Measurements from ENCODE around the gene MRM3. TPM values are rescaled to one million over a fixed set of nuclear protein-coding genes. Genes with fewer than 3 reads are reported as not detected.

MRM3 gene
- total RNA-seq, 1 donor from 2014 or later = 3.7 TPM

DNA sequence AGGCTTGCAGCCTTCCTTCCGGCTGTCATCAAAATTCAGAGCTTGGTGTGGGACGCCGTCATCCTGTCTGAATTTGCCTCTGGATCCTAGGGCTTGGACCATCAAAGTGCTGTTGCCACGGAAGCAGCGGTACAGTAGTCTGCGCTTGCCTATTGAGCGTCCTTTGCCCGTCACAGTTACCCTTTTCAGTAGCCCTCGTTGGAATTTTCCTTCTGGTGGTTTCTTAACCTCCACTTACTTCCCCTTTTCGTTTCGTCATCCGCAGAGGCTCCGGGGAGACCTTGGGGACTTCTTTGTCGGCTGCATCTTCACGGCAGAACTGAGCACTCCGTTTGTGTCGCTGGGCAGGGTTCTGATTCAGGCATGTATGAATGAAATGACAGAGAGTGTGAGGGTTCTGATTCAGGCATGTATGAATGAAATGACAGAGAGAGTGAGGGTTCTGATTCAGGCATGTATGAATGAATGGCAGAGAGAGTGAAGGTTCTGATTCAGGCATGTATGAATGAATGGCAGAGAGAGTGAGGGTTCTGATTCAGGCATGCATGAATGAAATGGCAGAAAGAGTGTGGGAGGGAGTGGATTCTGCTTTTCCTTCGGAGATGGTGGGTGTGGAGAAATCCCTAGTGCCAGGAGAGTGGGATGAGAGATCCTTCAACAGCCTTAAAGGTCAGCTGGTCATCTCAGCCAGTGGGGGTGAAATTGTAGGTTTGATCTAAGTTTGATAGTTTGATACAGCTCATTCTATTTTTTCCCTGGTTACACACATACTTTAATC, 41.7 kb upstream of the MRM3 start:
- Histone ChIP-seq H3K4me1 (no peaks in the 10 kb centered on the region), H3K4me3 (no peak overlapping the region), H3K27ac (no peak overlapping the region), H3K36me3 (peaks cover 0 to 45% of the 10 kb centered on the region in 2 donors), H3K9me3 (no peaks in the 10 kb centered on the region), H3K27me3 (no peaks in the 10 kb centered on the region)
- no peak for TF ChIP-seq POLR2A (IDR thresholded peaks at IDR 0.05)
- TF ChIP-seq, protein P1, sequence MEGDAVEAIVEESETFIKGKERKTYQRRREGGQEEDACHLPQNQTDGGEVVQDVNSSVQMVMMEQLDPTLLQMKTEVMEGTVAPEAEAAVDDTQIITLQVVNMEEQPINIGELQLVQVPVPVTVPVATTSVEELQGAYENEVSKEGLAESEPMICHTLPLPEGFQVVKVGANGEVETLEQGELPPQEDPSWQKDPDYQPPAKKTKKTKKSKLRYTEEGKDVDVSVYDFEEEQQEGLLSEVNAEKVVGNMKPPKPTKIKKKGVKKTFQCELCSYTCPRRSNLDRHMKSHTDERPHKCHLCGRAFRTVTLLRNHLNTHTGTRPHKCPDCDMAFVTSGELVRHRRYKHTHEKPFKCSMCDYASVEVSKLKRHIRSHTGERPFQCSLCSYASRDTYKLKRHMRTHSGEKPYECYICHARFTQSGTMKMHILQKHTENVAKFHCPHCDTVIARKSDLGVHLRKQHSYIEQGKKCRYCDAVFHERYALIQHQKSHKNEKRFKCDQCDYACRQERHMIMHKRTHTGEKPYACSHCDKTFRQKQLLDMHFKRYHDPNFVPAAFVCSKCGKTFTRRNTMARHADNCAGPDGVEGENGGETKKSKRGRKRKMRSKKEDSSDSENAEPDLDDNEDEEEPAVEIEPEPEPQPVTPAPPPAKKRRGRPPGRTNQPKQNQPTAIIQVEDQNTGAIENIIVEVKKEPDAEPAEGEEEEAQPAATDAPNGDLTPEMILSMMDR (IDR thresholded peaks at IDR 0.05) = no peak
- TF ChIP-seq POLR2AphosphoS5 (IDR thresholded peaks at IDR 0.05; ENCODE audit: insufficient read depth in 1 of 2, low read depth in 1 of 2) = no peak
- intact Hi-C loops (cut with DNase I) = no loop called here
- no peak for DNase-seq (ENCODE audit: extremely low spot score in 2 of 2)

DNA sequence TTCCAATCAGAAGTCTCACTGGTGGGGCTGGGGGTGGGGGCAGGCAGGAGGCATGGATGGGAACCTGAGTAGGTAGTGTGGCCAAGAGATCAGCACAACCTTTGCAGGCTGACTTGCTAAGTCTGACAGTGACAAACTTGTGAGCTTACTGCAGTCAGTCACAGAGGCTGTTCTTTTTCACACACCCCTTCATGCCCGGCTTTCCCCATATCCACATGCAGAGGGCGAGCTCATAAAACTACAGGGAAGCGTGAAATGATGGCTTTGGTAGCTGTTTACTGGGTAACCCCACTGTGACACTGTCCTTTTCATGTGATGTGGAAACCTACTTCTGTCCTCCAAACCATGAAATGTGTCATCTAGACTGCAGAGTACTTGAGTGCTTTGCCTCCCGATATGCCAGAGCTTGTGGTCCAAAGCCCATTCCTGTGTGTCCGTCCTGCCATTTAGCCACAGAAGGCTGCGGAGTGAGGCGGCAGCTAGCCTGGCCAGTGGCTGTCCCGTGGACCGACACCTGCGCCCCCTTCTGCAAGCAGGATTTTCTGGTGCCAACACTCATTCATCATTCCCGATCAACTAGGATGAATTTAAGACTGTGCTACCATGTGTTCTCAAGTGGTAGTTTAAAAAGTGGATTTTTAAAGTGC, 39.9 kb upstream of the MRM3 start:
- Histone ChIP-seq H3K4me3 (no peak overlapping the region), H3K36me3 (peaks cover 0 to 64% of the 10 kb centered on the region in 2 donors), H3K4me1 (no peaks in the 10 kb centered on the region), H3K27me3 (no peaks in the 10 kb centered on the region), H3K9me3 (no peaks in the 10 kb centered on the region), H3K27ac (no peak overlapping the region)
- intact Hi-C loops (cut with DNase I) = no loop called here
- TF ChIP-seq POLR2A (IDR thresholded peaks at IDR 0.05) (no peak), POLR2AphosphoS5 (IDR thresholded peaks at IDR 0.05; ENCODE audit: insufficient read depth in 1 of 2, low read depth in 1 of 2) (no peak)
- TF ChIP-seq, protein P1 (IDR thresholded peaks at IDR 0.05) = no peak
- DNase-seq (ENCODE audit: extremely low spot score in 2 of 2) = no peak

DNA sequence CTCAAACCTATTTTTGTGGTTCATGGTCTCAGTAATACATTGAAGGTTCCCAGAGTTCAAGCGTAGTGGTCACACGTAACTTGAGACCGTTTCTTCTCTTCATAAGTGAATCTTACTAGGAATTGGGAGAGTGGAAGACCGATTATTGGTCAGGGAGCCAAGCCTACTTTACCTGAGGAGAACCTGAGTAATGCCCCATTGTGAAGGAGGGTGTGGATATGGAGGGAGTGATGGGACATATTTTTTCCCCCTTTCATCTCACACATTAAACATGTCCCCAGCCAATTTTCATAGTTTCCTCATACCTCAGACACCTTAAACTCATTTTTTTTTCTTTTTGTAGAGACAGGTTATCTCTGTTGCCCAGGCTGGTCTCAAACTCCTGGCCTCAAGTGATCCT, 39.0 kb upstream of the MRM3 start:
- H3K27me3 ChIP-seq = no peaks in the 10 kb centered on the region
- H3K27ac ChIP-seq = no peak overlapping the region
- no peak for DNase-seq (ENCODE audit: extremely low spot score in 2 of 2)
- no peaks in the 10 kb centered on the region for H3K4me1 ChIP-seq
- no peak for TF ChIP-seq POLR2AphosphoS5 (IDR thresholded peaks at IDR 0.05; ENCODE audit: insufficient read depth in 1 of 2, low read depth in 1 of 2)
- TF ChIP-seq, protein P1 (IDR thresholded peaks at IDR 0.05) = no peak
- no peak for TF ChIP-seq POLR2A (IDR thresholded peaks at IDR 0.05)
- H3K36me3 ChIP-seq = peaks cover 0 to 68% of the 10 kb centered on the region in 2 donors
- intact Hi-C loops (cut with DNase I) = no loop called here
- H3K4me3 ChIP-seq = no peak overlapping the region
- H3K9me3 ChIP-seq = no peaks in the 10 kb centered on the region

DNA sequence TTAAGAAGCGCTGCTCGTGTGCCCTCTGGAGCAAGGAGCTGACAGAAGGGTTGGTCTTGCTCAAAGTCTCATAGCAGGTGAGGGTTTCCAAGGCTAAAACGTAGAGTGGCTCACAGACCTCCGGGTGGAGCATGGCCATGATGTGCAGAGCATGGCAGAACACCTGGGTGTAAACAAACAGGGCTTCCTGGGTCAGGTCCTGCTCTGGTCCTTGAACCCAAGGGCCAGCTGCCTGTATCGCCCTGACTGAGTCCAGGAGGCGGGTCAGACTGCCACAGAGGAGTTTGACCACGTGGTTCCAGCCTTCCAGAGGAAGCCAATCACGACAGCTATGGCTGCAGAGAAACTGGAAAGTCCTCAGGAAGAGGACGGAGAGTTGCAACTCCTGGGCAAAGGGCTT, 37.2 kb upstream of the MRM3 start:
- no peaks in the 10 kb centered on the region for H3K9me3 ChIP-seq
- H3K4me3 ChIP-seq = no peak overlapping the region
- intact Hi-C loops (cut with DNase I) = no loop called here
- H3K27me3 ChIP-seq = no peaks in the 10 kb centered on the region
- no peak for DNase-seq (ENCODE audit: extremely low spot score in 2 of 2)
- TF ChIP-seq POLR2AphosphoS5 (IDR thresholded peaks at IDR 0.05; ENCODE audit: insufficient read depth in 1 of 2, low read depth in 1 of 2) (no peak), POLR2A (IDR thresholded peaks at IDR 0.05) (no peak)
- no peak overlapping the region for H3K27ac ChIP-seq
- peaks cover 5% of the 10 kb centered on the region for H3K4me1 ChIP-seq
- peaks cover 0 to 55% of the 10 kb centered on the region in 2 donors for H3K36me3 ChIP-seq

DNA sequence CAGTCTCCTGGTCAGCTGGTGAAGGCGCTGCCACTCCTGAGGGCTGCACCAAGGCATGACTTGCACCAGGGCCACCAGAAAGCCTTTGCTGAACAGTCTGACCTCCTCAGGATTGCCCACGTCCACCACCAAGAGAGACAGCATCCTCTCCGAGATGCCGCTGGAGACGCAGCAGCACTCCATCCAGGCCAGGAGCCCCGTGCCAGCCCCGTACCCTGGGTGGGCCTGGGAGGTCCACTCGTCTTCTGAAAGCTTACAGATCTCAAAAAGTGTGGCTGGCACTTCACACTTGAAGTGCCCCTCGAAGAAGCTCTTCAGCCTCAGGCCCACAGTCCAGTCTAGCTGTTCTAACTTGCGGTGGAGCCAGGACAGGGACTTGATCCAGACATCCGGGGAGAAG, 36.7 kb upstream of the MRM3 start:
- TF ChIP-seq POLR2A (IDR thresholded peaks at IDR 0.05) = no peak
- TF ChIP-seq POLR2AphosphoS5 (IDR thresholded peaks at IDR 0.05; ENCODE audit: insufficient read depth in 1 of 2, low read depth in 1 of 2) = no peak
- TF ChIP-seq, protein P1 (IDR thresholded peaks at IDR 0.05) = no peak
- Histone ChIP-seq H3K27ac (no peak overlapping the region), H3K9me3 (no peaks in the 10 kb centered on the region), H3K27me3 (no peaks in the 10 kb centered on the region), H3K36me3 (peaks cover 0 to 55% of the 10 kb centered on the region in 2 donors), H3K4me3 (no peak overlapping the region), H3K4me1 (peaks cover 9% of the 10 kb centered on the region)
- intact Hi-C loops (cut with DNase I) = no loop called here
- no peak for DNase-seq (ENCODE audit: extremely low spot score in 2 of 2)
